ENCODE results near the gene BHLHE23. TPM values are rescaled to one million over a fixed set of nuclear protein-coding genes. Genes with fewer than 3 reads are reported as not detected.

The BHLHE23 gene
- total RNA-seq, 1 experiment from 2014 or later, result not detected

DNA sequence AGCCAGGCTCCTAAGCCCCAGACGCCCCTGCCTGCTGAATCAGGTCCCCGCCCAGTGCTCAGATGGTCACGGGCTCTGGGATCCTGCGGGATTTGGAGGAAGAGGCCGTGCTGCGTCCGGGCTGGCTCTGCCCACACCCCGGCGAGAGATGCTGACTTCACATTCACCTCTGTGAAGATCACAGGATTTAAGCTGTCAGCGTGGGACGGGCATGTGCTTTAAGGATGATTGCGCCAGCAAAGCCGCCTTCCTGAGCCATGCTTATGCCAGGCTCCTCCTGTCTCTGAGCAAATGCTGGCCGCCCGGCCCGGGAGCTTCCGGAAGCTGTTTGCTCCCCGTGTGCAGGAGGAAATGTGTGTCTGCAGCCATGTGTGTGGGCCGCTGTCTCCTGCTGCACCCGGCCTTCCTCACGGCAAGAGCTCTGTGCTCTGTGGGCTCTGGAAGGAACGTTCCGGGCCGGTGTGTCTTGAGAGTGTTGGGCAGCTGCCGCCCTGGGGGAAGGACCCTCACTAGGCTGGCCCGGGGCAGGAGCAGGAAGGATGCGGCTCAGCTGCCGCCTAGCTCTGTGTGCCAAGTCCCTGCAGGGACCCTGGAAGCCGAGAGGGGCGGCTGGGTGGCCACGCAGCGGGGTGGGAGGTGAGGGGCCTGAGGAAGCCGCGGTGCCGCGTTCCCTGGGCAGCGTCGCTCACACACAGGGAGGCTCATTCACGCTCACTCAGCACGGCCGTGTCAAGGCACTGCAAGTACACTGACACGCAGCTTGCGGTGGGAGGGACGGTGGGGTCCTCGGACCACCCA is 19.0 kb upstream of the BHLHE23 start:
- Mint-ChIP-seq H3K36me3 (ENCODE audit: insufficient read depth, unreplicated experiment) (no peaks in the 10 kb centered on the region), H3K27me3 (ENCODE audit: insufficient read depth, unreplicated experiment) (peaks cover 62% of the 10 kb centered on the region), H3K4me1 (ENCODE audit: insufficient read depth, unreplicated experiment) (no peaks in the 10 kb centered on the region), H3K9me3 (ENCODE audit: unreplicated experiment) (no peaks in the 10 kb centered on the region), H3K27ac (ENCODE audit: low read depth, unreplicated experiment) (no peak overlapping the region), H3K4me3 (ENCODE audit: unreplicated experiment) (no peak overlapping the region)
- peak; percentile 41 for DNase-seq (ENCODE audit: unreplicated experiment)
- TF ChIP-seq, protein P1, sequence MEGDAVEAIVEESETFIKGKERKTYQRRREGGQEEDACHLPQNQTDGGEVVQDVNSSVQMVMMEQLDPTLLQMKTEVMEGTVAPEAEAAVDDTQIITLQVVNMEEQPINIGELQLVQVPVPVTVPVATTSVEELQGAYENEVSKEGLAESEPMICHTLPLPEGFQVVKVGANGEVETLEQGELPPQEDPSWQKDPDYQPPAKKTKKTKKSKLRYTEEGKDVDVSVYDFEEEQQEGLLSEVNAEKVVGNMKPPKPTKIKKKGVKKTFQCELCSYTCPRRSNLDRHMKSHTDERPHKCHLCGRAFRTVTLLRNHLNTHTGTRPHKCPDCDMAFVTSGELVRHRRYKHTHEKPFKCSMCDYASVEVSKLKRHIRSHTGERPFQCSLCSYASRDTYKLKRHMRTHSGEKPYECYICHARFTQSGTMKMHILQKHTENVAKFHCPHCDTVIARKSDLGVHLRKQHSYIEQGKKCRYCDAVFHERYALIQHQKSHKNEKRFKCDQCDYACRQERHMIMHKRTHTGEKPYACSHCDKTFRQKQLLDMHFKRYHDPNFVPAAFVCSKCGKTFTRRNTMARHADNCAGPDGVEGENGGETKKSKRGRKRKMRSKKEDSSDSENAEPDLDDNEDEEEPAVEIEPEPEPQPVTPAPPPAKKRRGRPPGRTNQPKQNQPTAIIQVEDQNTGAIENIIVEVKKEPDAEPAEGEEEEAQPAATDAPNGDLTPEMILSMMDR (IDR thresholded peaks at IDR 0.05; ENCODE audit: unreplicated experiment), result no peak
- intact Hi-C loops (cut with micrococcal nuclease), result no loop called here
- CTCF ChIA-PET, result interaction anchor here (0.6 to 1.7 kb wide), 4 partner anchors 16 to 198 kb away, joined by 3 to 6 read pairs (median 4); no protein-coding TSS in a partner anchor
- POLR2A ChIA-PET, result no interaction called here
- no TSS peak for BruUV-seq (replicated peaks)

DNA sequence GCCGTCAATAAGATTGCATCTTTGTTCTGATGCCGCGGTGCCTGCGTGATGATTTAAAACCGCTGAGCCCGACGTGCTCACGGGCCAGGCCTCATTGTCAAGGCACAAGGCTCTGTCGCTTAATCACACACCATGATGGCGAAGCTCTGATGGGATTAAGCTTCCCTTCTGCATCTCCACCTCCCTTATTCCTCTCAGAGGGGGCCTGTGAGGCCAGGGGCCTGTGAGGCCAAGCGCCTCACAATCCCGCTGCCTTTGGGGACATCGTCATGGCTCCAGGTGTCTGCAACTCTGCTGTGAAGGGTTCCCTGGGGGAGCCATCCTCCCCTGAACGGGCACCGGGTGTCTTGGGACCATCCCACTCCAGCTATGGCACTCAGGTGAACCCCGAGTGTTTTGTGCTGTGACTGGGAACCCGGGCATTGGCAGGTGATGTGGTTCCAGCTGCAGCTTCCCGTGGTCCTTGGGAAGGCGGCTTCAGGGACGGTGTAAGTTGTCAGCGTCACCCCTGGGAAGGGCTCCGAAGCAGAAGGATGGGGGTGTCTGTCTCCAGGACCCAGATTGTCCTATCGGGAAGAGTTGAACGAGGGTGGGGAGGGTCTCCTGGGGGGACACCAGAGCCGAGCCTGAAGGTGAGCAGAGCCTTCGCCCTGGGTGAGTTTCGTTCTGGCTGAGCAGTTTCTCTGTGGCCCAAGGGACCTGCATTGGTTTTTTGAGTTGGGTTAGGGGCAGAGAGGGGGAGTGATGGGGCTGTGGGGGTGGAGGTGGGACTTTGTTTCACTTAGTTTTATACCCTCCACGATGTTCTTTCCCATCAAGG is 18.0 kb upstream of the BHLHE23 start:
- DNase-seq (ENCODE audit: unreplicated experiment), result no peak
- TF ChIP-seq, protein P1 (IDR thresholded peaks at IDR 0.05; ENCODE audit: unreplicated experiment), result no peak
- intact Hi-C loops (cut with micrococcal nuclease), result no loop called here
- Mint-ChIP-seq H3K36me3 (ENCODE audit: insufficient read depth, unreplicated experiment) (no peaks in the 10 kb centered on the region), H3K4me1 (ENCODE audit: insufficient read depth, unreplicated experiment) (no peaks in the 10 kb centered on the region), H3K27ac (ENCODE audit: low read depth, unreplicated experiment) (no peak overlapping the region), H3K27me3 (ENCODE audit: insufficient read depth, unreplicated experiment) (peaks cover 71% of the 10 kb centered on the region), H3K4me3 (ENCODE audit: unreplicated experiment) (no peak overlapping the region), H3K9me3 (ENCODE audit: unreplicated experiment) (no peaks in the 10 kb centered on the region)
- POLR2A ChIA-PET, result no interaction called here
- no TSS peak for BruUV-seq (replicated peaks)
- CTCF ChIA-PET, result interaction anchor here (0.6 to 1.7 kb wide), 3 partner anchors 16 to 199 kb away, joined by 3 to 6 read pairs (median 5); no protein-coding TSS in a partner anchor

DNA sequence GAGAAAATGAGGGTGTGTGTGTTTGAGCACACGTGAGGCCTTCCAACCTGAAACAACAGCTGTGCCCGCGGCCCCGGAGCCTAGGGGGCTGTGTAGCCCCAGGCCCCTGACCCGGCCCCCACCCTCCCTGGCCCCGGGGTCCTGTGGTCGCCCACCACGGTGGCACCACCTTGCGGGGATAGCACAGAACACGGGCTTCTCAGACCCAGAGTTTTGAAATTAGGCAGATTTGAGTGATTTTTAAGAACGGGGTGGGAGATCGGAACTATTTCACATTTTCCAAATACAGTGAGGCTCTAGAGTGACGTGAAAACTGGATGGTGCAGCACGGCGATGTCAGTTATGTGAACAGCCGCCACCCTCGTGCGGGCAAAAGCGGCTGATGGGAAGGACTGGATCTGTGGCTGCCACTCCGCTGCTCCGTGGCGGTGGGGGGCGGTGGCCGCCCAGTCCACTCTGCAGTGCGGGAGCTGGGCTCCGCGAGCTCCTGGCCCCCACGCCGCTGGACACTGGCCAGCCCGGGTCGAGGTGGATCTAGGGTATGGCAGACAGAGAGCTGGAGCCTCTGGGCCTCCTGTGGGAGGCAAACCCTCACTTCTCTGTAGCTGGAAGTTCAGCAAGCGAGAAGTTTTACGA is 17.3 kb upstream of the BHLHE23 start:
- ChIA-PET CTCF (interaction anchor here (0.8 kb wide), 1 partner anchor 14 kb away, joined by 3 read pairs; no protein-coding TSS in a partner anchor), POLR2A (no interaction called here)
- BruUV-seq (replicated peaks), result no TSS peak
- DNase-seq (ENCODE audit: unreplicated experiment), result no peak
- H3K9me3 Mint-ChIP-seq (ENCODE audit: unreplicated experiment), result no peaks in the 10 kb centered on the region
- intact Hi-C loops (cut with micrococcal nuclease), result no loop called here
- no peaks in the 10 kb centered on the region for H3K36me3 Mint-ChIP-seq (ENCODE audit: insufficient read depth, unreplicated experiment)
- no peak overlapping the region for H3K27ac Mint-ChIP-seq (ENCODE audit: low read depth, unreplicated experiment)
- no peaks in the 10 kb centered on the region for H3K4me1 Mint-ChIP-seq (ENCODE audit: insufficient read depth, unreplicated experiment)
- peaks cover 79% of the 10 kb centered on the region for H3K27me3 Mint-ChIP-seq (ENCODE audit: insufficient read depth, unreplicated experiment)
- H3K4me3 Mint-ChIP-seq (ENCODE audit: unreplicated experiment), result no peak overlapping the region
- TF ChIP-seq, protein P1 (IDR thresholded peaks at IDR 0.05; ENCODE audit: unreplicated experiment), result no peak
